Middle frontal gyrus (tissue), 1 donor: ENCODE results near the gene RNF44.
"Not testable (repeated sequence)": the region's sequence is repeated elsewhere in the genome, so short reads cannot be mapped to it uniquely, and the experiment has no call there.

Experiments used
- DNase-seq: peaks from one replicate; pipeline ENCODE4 v3.0.0-alpha.2; 2015; ENCODE audit warnings: low spot score; ENCODE audit errors: extremely low spot score

The RNF44 gene

DNA sequence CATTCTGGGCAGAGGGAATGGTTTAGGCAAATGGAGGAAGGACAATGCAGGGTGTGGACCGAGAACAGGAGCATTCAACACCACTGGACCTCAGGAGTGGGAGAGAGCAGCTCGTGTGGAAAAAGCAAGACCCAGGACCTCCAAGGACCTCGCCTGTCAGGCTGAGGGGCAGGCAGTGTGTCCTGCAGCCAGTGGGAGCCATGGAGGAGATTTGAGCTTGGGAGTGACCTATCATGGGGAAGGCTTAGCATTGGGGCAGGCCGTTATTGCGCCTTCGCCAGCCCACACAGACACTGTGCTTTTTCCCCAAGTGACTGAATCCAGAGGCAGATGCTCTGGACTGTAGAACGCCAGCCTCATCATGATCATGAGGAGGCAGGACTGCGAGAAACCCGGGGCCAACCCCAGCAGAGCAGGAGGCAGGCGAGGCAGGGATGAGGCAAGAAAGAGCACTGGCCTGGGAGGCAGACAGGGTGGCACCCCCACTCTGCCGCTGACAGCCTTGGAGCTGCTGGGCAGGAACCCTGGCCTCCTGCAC is 15.2 kb upstream of the RNF44 start:
- DNase-seq, result no peak

DNA sequence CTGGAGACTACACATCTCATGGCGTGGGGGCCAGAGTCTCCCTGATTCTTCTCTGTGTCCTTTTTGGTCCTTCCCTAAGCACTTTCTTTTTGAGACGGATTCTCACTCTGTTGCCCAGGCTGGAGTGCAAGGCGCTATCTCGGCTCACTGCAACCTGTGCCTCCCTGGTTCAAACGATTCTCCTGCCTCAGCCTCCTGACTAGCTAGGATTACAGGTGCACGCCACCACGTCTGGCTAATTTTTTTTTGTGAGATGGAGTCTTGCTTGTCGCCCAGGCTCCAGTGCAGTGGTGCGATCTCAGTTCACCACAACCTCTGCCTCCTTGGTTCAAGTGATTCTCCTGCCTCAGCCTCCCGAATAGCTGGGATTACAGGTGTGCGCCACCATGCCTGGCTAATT is 13.7 kb upstream of the RNF44 start:
- not testable (repeated sequence) for DNase-seq

DNA sequence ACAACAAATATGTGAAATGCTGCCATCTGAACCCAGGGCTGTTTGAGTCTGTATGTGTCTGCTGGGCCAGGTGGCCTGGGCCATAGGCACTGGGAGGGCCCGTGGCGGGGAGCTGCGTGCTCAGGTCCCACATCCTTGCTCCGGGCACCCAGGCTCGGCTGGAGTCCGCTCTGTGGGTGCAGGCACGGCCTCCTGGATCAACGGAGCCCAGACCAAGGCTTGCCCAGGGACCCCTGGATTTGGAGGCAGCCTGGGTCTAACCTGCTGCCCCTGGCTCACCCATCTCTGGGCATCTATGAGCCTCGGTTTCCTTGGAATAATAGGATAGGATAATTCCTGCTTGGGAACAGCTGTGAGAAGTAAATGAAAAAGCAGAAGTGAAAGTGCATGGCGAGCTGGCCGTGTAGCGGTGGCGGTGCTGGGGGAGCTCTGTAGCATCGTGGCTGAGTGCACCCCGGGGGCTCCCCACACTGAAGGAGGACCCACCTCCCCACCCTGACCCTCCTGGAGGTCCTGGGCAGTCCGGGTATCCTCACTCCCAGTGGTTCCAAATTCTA is 13.2 kb upstream of the RNF44 start:
- no peak for DNase-seq

DNA sequence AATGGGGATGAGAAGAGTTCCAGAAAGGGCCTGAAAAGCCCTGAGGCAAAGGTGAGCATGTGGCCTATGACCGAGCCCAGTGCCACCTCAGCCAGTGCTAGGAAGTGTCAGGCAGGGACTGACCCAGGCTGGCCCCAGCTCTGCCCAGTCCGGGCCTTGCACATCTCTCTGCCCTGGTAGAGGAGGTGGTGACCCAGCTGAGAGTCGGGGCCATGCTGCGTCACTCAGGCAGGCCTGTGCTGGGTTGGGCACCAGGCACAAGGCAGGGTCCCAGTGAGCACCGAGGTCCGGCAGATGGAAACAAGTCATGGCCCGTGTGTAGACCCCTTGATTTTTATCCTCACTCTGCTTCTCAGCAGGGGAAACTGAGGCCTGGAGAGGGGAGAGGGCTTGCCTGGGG is 12.7 kb upstream of the RNF44 start:
- DNase-seq, result no peak

DNA sequence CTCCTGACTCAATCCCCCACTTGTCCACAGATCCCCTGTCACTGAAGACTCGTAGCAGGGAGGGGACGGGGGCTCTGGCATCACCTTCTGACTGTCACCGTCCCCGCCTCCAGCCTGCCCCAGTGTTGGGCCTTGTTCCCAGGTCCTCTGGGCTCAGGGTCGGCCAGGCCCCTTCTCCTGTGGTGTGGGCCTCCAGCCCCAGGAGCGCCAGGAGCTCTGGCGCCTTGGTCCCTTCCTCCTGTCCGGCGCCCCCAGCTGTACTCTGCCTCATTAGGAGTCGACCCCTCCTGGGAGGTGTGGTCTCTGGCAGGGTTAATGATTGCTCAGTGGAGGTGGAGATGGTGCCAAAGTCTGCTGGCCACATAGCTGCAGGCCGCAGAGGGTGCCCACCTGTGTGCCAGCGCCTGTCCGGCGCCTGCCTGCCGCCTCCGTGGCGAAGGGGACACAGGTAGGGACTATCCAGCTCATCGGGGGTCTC is 11.8 kb upstream of the RNF44 start, which contains the start of gene CDHR2:
TSS of gene CDHR2 (plus strand) at position 376 of the 478 bp plus-strand sequence. CDS start 16,011 bp downstream, outside the sequence.
- no peak for DNase-seq

DNA sequence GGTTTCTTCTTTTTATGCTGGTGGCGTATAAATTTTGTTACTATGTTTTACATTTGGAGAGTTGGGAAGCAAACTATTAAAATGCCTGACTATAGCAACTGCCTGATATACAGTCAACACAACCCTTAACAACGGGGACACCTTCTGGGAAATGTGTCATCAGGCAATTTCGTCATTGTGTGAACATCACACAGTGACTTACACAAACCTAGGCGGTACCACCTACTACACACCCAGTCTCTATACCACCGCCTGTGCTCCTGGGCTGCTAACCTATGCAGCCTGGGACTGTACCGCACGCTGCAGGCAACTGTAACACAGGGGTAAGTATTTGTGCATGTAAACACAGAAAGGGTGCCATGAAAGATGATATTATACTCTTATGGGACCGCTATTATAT is 10.6 kb upstream of the RNF44 start:
- no peak for DNase-seq

DNA sequence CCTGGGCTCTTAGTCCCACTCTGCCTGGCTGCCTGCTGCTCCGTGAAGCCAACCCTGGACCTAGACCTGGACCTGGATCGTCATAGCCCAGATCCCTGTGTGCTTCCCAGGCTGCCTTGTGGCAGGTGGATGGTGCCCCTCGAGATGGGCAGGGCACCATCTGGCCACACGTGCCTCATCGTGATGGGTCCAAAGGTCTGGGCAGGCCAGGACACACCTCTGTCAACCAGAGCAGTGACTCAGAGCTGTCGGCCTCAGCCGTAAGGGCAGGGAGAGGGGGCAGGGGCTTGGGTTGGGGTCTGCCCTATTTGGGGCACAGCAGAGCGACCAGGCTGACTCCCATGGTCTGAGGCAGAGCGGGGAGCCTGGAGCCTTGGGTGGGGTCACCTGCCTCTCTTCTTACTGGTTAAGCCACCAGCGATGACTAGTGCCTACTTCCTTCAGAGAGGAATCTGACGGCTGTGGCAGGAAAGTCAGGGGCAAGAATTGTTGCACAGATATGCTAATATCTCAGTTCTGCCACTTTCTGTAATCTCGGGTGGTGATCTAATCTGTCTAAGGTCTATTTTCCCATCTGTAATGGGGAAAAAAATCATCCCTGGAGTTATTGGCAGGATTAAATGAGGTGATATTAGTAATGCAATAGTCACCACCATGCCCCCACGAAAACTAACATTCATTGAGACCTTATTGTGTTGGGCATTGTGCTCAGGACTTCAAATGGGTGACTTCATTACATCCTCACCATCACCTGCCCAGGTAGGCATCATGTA is 8.7 kb upstream of the RNF44 start:
- no peak for DNase-seq

DNA sequence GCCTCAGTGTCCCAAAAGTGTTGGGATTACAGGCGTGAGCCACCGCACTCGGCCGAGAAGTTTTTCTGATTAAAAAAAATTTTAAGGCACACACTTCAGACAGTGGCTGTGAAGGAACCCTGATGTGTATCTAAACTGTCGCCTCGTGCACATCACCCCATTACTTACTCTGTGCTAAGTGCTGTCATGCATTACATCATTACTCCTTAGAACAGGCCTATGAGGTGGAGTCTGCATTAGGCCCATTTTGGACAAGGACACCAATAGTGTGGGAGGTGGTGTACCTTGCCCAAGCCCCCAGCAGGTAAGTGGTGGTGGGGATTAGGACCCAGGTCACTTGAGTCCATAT is 8.2 kb upstream of the RNF44 start:
- DNase-seq, result no peak

DNA sequence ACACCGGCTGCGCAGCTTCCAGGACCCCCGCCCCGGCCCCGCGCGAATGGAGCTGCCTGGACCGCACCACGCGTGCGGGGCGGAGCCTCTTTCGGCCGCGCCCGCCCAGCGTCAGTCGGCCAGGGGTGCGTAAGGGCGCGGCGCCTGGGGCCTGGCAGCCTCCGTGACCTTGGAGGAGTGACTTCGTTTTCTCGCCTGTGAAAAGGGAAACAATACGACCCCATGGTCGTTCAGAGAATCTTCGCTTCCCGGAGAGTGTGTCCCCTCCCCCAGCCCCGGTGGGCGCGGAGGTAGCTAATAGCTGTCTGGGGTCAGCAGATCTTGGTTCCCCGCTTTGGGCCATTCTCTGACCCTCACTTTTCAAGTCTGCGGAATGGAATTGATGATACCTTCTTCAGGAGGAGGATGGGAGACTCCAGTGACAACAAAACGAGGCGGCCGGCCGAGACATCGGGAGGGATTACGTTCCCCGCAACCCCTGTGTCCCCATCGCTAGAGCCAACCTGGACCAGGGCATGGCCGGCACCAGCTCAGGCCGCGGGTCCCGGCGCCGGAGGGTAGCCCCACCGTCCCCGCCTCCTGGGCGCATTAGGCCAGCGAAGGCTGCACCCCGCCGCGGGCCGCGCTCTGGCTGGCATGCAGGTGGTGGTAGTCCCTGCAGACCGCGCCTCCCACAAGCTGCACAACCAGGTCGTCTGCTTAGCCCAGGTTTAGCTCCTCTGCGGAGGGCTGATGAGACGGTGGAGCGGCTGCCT is 6.4 kb upstream of the RNF44 start:
- no peak for DNase-seq

DNA sequence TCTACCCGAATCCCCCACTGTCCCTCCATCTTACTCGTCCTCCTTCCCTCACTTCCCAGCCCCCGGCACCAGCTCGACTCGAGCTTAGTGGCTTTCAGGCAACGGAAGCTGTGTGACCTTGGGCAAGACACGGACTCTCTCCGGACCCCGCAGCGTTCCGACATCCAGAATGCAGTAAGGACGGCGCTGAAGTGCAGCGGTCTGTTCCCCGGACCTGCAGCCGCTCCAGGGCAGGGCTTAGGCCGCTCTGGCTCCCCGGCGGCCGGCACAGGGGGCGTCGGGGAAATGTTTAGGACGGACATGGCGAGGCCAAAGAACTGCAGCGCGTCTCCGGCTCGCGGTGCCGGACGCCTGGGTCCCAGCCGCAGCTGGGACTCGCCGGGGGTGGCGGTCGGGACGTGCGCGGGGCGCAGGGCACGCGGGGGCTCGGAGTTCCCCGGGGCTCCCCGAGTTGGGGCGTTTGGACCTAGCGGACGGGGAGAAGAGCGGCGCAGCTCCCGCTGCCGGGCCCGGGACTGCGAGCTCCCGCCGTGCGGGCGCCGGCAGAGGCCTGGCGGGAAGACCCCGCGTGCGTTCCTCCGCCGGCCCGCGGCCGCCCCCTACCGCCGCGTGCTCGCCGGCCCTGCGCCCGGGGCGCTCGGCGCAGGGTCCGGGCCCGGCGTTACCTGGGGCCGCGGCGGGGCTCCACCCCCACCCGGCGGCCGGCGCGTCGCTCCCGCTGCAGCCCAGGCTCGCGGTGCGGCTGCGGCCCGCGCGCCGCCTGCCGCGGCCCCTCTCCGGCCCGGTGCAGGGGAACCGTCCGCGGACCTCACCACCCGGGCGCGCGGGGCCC is 5.6 kb upstream of the RNF44 start:
- no peak for DNase-seq

DNA sequence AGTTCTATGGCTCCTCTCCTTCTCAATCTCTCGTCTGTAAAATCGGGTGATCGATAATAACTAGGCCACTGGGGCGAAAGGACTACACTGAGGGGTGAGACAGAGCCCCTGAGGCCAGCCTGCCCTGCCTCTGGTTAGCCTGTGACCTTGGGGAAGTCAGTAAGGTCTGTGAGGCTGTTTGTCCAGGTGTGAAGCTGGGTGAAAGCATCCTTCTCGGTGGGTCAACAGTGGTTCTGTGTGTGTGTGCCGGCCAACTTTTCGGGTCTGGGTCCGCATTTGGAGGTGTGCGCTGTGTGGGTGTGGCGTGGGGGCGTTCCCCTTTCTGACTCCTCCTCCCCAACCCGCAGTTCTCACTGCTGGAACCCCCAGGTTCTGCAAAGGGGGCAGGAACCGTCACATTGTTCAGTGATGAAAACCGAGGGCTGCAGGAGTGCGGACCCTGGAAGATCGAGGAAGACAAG is 5.0 kb upstream of the RNF44 start:
- no peak for DNase-seq

DNA sequence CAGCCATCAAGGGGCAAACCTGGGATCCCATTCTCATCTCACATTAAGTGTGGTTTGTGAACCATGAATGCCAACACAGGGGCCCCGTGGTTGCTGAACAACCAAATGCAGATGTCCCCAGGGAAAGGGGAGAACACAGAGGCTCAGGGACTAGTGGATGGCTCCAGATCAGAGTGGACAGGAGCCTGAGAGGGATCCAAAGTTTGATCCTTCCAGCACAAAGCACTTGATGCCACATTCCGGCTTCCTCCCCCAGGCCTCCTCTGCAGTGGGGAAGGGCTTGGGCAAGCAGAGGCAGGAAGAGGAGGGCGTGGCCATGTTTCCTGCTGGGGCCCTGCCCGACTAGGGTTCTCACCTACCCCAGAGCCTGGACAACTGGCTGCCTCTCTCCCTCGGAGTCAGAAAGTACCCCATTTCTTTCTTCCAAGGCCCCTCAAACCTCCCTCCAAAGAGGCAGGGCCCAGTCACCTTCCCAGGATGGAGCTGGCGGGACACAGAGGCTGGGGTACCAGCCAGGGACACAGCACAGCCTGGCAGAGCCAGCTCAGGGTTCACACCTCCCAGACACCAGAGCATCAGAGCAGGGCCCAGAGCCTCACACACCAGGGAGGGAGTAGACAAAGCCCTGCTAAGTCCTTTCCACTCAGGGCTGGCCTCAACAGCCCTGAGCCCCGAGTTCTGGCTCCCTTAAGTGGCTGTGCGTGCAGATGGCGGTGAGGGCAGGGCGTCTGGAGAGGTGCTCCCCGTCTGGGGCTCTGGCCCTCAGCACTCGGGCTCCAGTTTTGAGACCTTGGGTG is 4.3 kb upstream of the RNF44 start:
- no peak for DNase-seq

DNA sequence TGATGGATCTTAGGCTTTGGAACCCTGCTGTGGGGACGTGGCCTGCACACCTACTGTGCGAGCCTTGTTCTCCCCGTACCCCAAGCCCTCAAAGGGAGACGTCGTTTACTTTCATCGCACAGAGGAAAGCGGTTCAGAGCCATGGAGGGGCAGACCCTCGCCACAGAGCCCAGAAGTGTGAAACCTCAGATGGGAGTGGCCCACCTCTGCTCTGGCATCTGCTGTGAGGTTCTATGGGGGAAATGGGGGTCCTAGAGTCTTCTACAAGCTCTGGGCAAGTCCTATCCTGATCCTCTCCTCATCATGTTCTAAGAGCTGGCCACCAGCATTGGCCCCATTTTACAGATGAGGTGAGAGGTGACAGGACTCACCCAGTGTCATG is 3.7 kb upstream of the RNF44 start:
- no peak for DNase-seq

DNA sequence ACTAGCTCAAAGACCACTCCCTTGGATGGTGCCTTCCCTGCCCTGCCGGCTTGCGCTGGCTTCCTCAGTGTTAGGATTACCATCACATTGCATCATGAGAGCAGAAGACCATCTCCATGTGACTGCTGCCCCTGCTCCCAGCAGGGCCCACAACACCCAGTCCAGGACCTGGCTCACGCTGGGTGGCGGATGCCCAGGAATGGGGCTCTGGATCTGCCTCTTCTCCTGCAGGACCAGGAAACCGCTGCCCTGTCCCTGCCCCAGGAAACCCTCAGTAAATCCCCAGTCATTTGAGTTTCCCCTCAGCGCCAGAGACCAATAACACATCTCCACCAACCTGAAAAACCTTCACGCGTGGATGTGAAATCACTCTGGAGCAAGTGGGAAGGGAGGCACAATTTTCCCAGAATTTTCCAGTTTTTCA is 3.3 kb upstream of the RNF44 start:
- no peak for DNase-seq

DNA sequence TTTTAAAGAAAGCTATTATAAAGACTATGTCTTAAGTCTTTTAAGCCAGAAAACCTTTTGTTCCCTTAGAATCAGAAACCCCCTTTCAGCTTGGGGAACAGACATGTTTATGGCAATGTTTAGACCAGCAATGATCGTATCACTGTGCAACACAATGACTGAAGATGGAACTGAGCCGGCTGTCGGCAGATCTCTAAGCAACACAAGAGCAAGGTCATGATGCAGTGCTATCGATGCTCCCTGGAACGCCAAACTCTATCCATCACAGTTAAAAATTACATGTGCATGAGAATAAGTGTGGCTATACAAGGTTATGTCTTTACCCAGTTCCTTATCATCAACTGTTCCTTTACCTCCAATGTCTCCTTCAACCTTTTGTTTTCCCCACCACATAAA is 1.8 kb upstream of the RNF44 start:
- DNase-seq, result no peak

DNA sequence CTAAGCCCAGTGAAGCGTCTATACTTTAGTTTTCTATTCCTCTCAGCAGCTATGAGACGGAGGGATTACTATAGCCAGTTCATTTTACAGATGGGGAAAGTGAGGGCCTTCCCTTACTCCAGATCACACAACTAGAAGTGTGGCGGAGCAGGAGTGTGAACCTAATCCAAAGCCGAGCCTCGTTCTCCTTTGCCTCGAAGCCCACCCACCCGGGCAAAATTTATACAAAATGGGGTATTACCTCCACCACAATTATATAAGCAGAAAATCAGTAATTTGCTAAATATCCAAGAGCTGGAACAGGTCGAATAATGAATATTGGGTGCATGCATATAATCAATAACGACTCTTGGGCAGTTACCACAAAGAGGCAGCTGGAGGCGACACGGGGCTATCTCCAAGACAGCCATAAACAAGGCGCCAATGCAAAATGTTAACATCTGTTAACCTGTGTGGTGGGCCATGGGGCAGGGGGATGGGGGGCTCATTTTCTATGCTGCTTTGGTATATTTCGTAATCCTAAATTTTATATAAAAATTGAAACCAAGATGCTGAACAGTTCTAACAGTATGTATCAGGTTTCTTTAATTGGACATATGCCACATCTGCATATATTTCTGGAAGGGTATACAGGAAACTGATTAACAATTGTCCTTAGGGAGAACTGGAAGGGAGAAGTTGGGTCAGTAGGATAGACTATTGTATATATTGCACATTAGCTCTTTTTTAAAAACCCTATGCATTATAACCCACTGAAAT is 1.2 kb upstream of the RNF44 start:
- no peak for DNase-seq

DNA sequence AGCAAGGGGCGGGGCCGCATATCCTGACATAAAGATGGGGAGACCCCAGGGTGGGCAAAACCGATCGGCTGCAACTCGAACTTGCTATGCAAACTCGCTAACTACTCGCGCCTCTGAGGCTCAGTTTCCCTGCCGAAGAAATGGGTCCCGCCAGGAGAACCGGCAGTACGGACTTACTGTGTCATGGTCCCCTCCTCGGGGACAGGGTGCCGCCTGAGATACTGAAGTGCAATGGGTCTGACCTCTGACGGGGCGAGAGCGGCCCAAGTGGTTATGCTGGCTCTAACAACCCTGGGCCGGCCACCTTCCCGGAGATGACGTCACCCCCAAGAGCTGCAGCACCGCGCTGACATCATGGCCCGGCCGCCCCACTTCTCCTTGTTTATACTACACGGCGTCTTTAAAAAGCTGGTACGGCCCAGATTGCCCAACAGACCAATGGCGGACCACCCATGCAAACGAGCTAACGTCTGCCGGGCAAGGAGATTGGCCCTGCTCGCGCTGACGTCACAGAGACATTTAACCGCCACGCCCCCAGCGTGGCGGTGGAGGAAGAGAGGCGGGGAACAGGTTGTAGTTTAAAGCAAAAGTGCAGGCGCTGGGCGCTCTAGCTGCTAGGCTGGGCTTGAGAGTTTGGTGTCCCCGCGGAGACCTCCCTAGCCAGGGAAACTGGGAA is 490 bp upstream of the RNF44 start:
- DNase-seq, result peak; percentile 97

DNA sequence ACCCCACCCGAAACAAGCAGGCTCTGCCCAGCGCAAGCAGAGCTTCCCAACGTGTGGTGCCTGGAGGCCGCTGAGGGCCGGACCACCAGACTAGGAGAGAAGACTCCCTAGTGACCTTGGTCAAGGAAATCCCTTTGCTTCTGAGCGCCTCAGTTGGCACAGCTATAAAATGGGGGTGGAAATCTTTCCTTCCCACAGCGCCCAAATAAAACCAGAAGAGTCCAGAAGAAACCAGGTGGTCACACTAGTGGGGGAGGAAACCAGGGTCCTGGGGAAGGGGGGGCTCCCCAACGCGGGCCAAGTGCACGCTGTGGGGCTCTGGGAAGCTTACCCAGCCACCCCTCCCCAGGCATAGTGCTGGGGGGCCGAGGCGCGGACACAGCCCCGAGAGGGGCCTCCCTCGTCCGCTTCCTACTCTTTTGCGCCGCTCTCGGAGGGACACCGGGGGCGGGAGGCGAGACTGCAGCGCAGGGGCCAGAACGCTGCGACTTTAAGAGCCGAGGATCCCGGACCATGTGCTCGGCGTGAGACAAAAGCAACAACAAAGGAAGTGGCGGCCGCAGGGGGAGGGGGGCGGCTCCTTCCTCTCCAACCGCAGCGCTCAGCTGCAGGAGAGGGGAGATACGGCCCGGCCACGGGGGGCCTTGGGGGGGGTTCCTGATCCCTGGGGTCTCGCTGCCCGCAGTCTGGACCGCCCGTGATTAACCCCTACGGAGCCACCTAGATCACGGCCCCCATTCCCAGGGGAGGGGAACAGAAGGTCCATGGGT is 885 bp downstream of the RNF44 start:
- peak; percentile 48 for DNase-seq
